T-helper 2 cell treated with Interferon-gamma antibody and Interleukin-4, amounts not matched to agents 100 ng/mL and 5 ng/mL, for 36 hours (primary cell): Measurements from ENCODE around the gene MYPN. TPM values are rescaled to one million over a fixed set of nuclear protein-coding genes. Genes with fewer than 3 reads are reported as not detected.

ENCODE experiments used
- intact Hi-C: fragments of 100-400 bp; cut with micrococcal nuclease; formaldehyde crosslinking; loops from one replicate; pipeline ENCODE4 v1.15.1; 2023
- total RNA-seq: library from RNA; stranded (reverse); gene quantifications from 2 replicates; pipeline ENCODE4 v1.2.3, GENCODE V29; 2022

The MYPN gene, protein sequence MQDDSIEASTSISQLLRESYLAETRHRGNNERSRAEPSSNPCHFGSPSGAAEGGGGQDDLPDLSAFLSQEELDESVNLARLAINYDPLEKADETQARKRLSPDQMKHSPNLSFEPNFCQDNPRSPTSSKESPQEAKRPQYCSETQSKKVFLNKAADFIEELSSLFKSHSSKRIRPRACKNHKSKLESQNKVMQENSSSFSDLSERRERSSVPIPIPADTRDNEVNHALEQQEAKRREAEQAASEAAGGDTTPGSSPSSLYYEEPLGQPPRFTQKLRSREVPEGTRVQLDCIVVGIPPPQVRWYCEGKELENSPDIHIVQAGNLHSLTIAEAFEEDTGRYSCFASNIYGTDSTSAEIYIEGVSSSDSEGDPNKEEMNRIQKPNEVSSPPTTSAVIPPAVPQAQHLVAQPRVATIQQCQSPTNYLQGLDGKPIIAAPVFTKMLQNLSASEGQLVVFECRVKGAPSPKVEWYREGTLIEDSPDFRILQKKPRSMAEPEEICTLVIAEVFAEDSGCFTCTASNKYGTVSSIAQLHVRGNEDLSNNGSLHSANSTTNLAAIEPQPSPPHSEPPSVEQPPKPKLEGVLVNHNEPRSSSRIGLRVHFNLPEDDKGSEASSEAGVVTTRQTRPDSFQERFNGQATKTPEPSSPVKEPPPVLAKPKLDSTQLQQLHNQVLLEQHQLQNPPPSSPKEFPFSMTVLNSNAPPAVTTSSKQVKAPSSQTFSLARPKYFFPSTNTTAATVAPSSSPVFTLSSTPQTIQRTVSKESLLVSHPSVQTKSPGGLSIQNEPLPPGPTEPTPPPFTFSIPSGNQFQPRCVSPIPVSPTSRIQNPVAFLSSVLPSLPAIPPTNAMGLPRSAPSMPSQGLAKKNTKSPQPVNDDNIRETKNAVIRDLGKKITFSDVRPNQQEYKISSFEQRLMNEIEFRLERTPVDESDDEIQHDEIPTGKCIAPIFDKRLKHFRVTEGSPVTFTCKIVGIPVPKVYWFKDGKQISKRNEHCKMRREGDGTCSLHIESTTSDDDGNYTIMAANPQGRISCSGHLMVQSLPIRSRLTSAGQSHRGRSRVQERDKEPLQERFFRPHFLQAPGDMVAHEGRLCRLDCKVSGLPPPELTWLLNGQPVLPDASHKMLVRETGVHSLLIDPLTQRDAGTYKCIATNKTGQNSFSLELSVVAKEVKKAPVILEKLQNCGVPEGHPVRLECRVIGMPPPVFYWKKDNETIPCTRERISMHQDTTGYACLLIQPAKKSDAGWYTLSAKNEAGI (N-terminal part only)
- not detected in 2 replicates for total RNA-seq

DNA sequence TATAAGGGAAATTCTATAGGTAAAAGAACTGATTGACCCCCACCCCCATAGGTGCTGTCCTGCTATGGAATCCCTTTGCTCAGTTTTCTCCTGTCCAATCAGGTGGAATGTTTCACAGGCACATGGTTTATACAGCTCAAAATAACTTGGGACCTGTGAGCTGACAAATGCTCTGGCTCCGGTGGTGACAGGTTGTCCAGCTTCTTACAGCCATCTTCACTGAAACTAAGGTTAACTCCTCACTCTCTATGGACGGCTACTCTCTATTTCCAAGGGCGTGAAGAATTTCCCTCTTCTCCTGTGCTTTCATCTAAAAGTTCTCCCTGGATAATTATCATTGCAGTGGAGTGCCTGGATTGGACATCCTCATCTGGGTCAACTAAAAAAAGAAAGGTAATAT, at the start of gene MYPN:
TSS of gene MYPN (plus strand) at position 158 of the 400 bp plus-strand sequence. CDS start 11,951 bp downstream, outside the sequence.
- intact Hi-C loops, result no loop called here

GRCh38 chr10:68067029-68067428, 42.3 kb upstream of the MYPN start:
- intact Hi-C loops, result no loop called here

DNA sequence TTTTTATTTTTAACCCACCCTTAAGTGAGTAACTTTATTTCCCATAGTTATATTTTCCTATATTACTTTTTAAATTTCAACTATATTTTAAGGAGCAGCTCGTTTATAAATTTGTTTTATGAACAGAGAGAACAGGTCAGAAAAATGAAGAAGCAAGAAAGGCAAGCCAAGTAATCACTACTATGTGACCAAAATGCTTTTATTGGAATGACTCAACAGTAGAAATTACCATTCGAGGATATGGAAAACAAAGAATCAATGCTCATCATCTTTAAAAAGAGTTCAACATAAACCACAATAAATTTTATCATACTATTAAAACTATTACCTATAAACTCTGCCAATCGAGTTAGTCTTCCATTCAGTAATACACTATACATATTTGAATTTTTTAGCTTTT, 41.8 kb upstream of the MYPN start:
- intact Hi-C loops, result no loop called here

- intact Hi-C loops, result loop anchor here (1.0 to 10.0 kb wide), 5 partner anchors 83 to 649 kb away; partner anchors contain the start of genes CCAR1, RUFY2 and SLC25A16
These were observed 35.7 kb upstream of the MYPN start for GRCh38 chr10:68073631-68074030.

DNA sequence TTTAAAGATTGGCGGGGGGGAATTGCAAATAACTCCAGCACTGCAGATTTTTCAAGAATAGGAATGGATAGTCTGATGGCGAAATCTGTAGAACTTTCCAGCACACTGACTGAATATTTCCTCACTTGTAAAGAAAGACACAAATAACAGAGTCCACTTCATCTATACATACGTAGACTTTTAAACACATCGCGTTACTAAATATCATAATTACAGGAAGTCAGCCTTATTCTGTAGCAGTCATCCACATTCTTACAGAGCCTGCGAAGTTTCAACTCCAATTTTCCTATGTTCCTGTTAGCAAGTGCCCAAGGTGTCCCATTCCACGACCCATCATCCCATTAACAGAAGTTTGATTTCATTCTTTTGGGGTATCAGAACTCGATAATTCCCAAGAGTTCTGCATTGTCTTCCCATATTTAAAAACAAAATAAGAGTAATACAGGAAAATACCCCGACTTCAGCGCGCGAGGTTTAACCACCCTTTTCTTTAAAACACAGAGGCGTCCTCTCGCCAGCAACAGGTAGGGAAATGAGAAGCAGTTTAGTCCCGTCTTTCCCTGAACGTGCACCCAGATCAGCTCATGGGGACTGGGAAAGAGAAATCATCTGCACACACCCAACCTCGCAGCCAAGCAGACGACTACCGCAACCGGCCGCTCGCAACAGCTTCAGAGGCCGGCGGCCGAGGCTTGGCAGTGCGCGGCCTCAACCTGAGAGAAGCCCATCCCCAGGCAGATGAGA, 35.1 kb upstream of the MYPN start:
- intact Hi-C loops, result loop anchor here (1.0 to 10.0 kb wide), 5 partner anchors 83 to 648 kb away; partner anchors contain the start of genes CCAR1, RUFY2 and SLC25A16

DNA sequence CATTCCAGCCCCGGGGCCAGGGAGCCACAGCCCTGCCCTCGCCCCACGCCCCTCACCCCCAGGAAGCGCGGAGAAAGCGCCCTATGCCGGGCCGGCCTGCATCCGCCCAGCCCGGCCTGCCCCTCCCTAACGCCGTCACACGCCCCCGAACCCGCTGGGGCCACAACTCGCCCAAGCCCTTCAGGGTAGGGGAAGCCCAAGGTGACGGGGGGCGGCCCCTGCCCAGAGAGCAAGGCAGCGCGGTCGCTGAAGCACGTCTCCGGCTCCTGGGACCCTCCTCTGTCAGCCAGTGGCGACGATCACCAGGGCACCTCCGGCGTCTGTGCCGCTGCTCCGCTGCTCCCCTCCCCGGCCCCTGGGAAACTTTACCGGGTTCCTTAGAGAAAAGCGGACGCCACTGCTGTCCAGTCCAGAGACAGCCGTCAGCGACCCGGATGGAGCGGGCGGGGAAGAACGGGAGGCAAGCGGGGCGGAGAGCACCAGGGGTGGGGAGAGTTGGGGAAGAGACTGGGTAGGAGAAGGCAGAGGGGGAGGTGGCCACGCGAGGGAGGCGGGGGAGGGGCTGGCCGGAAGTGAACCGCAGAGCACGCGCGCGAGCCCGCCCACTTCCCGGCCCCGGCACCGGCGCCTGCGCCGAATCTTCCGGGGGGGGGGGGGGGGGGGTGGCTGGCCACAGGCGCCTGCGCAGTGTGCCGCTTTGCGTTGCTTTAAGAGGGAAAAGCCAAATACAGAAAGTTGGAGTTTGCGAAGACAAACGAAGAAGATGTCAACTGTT, 34.3 kb upstream of the MYPN start, which contains the start of gene HERC4:
TSS of gene HERC4 (minus strand) at position 509 of the 775 bp plus-strand sequence. CDS start 2,175 bp downstream, outside the sequence.
- intact Hi-C loops, result loop anchor here (1.0 to 10.0 kb wide), 9 partner anchors 82 to 647 kb away; partner anchors contain the start of genes CCAR1, RUFY2, SIRT1 and SLC25A16

DNA sequence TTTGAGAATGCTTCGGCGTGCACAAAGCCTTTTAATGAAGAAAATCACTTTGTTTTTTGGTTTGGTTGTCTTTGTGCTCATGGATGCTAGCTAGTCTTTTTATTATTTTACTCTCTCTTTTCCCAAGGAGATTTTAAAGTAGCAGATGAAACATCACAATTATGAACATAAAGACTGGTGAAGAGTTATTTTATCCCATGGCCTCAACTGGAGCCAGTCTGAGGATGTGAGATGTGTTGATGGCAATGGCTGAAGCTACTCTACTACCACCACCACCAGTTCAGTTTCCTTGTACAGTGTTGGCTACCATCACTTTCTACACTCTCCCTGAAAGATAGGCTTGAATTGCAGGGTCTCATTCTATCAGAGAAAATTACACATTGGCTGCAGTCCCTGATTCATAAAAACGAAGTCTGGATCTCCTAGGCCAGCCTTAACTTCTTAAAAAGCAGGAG, 33.7 kb upstream of the MYPN start:
- intact Hi-C loops, result loop anchor here (1.0 to 10.0 kb wide), 7 partner anchors 81 to 463 kb away; partner anchors contain the start of genes RUFY2, SIRT1 and SLC25A16

DNA sequence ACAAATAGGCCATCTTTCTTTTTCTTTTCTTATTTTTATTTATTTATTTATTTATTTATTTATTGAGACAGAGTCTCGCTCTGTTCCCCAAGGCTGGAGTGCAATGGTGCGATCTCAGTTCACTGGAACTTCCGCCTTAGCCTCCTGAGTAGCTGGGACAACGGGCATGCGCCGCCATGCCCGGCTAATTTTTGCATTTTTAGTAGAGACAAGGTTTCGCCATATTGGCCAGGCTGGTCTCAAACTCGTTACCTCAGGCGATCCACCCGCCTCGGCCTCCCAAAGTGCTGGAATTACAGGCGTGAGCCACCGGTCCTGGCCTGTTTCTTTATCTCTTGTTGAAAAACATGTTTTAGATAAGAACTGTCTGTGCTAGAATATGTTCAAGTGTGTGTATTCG, 33.2 kb upstream of the MYPN start:
- intact Hi-C loops, result loop anchor here (5.0 to 10.0 kb wide), 3 partner anchors 329 to 464 kb away; partner anchors contain the start of genes RUFY2 and SLC25A16

DNA sequence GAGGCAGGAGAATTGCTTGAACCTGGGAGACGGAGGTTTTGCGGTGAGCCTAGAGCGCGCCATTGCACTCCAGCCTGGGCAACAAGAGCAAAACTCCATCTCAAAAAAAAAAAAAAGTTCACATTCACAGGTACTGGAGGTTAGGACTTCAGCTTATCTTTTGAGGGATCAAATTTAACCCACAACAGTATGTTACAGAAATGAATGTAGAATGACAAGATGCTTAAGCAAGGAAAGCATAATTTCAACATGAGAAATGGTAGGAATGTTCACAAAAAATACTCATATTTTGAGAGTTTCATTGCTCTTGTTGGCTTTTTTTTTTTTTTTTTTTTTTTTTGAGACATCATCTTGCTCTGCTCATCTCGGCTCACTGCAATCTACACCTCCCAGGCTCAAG, 32.3 kb upstream of the MYPN start:
- intact Hi-C loops, result loop anchor here (5.0 to 10.0 kb wide), 3 partner anchors 328 to 465 kb away; partner anchors contain the start of genes RUFY2 and SLC25A16

- intact Hi-C loops, result loop anchor here (5.0 to 10.0 kb wide), 3 partner anchors 325 to 467 kb away; partner anchors contain the start of genes RUFY2 and SLC25A16
These were observed 29.9 kb upstream of the MYPN start for GRCh38 chr10:68079434-68079833.

GRCh38 chr10:68080853-68081431, 28.3 kb upstream of the MYPN start:
- intact Hi-C loops, result loop anchor here (1.0 kb wide), 1 partner anchor 7 kb away; no protein-coding TSS in a partner anchor

DNA sequence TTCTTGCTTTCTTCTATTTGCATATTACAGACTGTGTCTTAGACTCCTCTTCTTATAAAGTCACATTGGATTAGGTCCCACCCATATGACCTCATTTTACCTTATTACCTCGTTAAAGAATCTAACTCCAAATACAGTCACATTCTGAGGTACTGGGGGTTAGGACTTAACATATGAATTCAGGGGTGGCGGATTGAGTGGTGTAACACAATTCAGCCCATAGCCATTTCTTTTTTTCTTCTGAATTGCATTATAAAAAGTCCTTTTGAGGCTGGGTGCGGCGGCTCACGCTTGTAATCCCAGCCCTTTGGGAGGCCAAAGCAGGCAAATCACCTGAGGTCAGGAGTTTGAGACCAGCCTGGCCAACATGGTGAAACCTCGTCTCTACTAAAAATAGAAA, 27.4 kb upstream of the MYPN start:
- intact Hi-C loops, result no loop called here

DNA sequence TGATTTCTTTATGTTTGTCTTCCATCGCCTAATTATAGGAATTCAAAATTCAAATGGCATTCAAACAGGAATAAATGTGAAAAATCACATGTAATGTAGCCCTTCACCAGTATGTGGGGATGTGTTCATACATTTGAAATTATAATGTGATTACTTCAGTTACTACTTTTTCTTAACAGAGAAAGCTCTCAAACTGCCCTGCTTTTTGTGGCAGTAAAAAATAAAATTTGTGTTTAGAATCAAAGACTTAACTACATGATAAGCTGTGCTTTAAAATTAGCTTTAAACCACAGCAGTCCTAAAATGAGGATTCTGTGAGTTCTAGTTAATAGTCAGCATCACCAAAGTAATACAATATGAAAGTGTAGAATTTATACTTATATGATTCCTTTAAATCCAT, 26.4 kb upstream of the MYPN start:
- intact Hi-C loops, result loop anchor here (1.0 kb wide), 1 partner anchor 73 kb away; no protein-coding TSS in a partner anchor

DNA sequence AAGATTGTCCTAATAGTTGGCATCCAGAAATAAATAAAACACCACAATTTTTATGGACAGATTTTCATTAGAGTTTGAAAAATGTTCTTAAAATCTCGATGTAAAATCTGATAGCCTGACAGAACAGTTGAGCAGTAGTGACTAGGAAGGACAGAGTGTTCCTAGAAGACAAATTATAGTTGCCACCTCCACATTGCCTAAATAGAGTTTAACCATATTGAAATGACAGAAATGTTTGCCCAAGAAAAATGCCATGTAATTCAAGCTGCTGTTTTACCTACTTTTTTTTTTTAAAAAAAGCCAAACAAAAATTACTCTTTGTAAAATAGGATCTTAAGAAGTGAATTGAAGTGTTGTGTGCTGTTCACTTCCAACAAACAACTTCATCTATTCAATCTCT, 25.3 kb upstream of the MYPN start:
- intact Hi-C loops, result loop anchor here (1.0 kb wide), 1 partner anchor 72 kb away; no protein-coding TSS in a partner anchor

- intact Hi-C loops, result no loop called here
These were observed 24.8 kb upstream of the MYPN start for GRCh38 chr10:68084469-68084868.

- intact Hi-C loops, result no loop called here
These were observed 23.3 kb upstream of the MYPN start for GRCh38 chr10:68086011-68086410.

GRCh38 chr10:68086910-68087684, 22.2 kb upstream of the MYPN start:
- intact Hi-C loops, result no loop called here
